B cell (primary cell): ENCODE results near the gene SH2B2.

Experiments used
- CTCF ChIP-seq: fragments of 200-600 bp; IDR thresholded peaks from one replicate; pipeline ENCODE4 v1.8.0; 2022; ENCODE audit warnings: antibody characterized with exemption, mild to moderate bottlenecking
- EZH2 ChIP-seq: IDR thresholded peaks from 2 replicates; pipeline ENCODE4 v1.6.1; 2012; ENCODE audit warnings: borderline replicate concordance, low read depth, mild to moderate bottlenecking, moderate library complexity, low read length; ENCODE audit not compliant: insufficient read depth, poor library complexity, severe bottlenecking

GRCh38 chr7:102253066-102253972 is 33.3 kb upstream of the SH2B2 start:
- TF ChIP-seq CTCF = no peak
- TF ChIP-seq EZH2 = no peak
